GM19468 (cell line): Measurements from ENCODE around the gene EEPD1.
A peak's percentile ranks its signal among the peaks of the same experiment; 100 is the strongest.

Experiments used
- ATAC-seq: cut with Tn5 transposase; IDR thresholded peaks from one replicate; pipeline ENCODE4 v1.9.1; 2021; ENCODE audit warnings: mild to moderate bottlenecking, moderate library complexity, moderate number of reproducible peaks; ENCODE audit not compliant: unreplicated experiment; ENCODE audit errors: extremely low read depth

The EEPD1 gene

DNA sequence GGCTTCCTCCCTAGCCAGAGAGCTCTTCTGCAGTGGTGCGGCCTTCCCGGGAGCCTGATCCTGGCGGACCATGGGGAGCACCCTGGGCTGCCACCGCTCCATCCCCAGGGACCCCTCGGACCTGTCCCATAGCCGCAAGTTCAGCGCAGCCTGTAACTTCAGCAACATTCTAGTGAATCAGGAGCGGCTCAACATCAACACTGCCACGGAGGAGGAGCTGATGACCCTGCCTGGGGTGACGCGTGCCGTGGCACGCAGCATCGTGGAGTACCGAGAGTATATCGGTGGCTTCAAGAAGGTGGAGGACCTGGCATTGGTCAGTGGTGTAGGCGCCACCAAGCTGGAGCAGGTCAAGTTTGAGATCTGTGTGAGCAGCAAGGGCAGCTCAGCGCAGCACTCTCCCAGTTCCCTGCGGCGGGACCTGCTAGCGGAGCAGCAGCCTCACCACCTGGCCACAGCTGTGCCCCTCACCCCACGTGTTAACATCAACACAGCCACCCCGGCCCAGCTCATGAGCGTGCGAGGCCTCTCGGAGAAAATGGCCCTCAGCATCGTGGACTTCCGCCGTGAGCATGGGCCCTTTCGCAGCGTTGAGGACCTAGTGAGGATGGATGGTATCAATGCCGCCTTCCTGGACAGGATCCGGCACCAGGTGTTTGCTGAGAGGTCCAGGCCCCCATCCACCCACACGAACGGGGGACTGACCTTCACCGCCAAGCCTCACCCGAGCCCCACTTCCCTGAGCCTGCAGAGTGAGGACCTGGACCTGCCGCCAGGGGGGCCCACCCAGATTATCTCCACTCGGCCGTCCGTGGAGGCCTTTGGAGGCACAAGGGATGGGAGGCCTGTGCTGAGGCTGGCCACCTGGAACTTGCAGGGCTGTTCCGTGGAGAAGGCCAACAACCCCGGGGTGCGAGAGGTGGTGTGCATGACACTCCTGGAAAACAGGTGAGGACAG, 1.5 kb downstream of the EEPD1 start:
- ATAC-seq: no peak

- ATAC-seq: no peak
Measured at GRCh38 chr7:36155811-36156361, 2.8 kb downstream of the EEPD1 start.

- no peak for ATAC-seq
Measured at GRCh38 chr7:36157527-36158320, 4.7 kb downstream of the EEPD1 start.

DNA sequence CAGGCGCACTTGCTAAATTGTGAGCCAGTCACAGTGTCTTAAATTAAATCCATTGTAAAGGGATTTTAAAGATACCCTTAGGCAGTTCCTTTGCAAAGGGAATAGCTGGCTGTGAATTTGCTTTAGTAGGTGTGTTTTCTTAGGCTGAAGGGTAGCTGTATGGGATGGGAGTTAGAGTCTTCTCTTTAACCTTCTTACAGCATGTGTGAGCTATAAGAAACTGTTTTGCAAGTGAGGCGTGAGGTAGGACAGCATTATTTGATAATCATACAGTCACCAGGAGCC, 5.2 kb downstream of the EEPD1 start:
- ATAC-seq: no peak

- ATAC-seq: no peak
Measured at GRCh38 chr7:36159618-36160017, 6.6 kb downstream of the EEPD1 start.

GRCh38 chr7:36160313-36160712, 7.3 kb downstream of the EEPD1 start:
- ATAC-seq: no peak

DNA sequence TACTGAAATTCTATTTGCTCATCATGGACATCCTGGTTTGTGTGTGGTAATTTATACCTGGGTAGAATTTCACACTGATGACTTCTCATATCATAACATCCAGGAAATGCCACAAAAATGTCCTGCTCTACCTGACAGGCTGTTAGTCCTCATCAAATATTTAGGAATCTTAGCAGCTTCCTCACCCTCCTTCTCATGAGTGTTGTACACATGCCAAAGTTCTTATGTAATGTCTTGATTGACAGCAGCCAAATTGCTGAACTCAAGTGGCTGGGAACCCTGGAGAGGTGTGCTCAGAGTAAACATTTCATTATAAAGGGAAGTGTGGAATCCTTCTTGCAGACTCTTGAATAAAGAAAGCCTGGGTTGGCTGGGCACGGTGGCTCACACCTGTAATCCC, 8.9 kb downstream of the EEPD1 start:
- no peak for ATAC-seq

GRCh38 chr7:36165059-36165458, 12.0 kb downstream of the EEPD1 start:
- ATAC-seq: no peak

DNA sequence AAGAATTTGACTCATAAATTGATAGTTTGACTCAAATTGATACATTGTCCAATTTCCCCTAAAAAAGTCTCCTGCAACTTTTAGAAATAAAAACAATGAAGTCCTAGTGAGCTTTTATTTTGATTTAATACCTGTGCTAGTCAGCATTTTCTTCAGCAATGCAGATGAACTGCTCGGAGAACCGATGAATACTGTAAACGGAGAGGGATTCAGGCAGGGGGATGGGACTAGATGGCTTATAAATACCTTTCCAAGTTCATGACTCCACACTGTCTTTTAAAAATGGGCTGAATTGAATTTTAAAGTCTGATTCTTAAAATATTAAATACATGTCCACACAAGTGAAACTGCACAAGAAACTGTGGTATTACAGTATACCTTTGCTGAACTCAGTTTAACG, 12.7 kb downstream of the EEPD1 start:
- ATAC-seq: no peak

- ATAC-seq: no peak
Measured at GRCh38 chr7:36167403-36168050, 14.5 kb downstream of the EEPD1 start.

DNA sequence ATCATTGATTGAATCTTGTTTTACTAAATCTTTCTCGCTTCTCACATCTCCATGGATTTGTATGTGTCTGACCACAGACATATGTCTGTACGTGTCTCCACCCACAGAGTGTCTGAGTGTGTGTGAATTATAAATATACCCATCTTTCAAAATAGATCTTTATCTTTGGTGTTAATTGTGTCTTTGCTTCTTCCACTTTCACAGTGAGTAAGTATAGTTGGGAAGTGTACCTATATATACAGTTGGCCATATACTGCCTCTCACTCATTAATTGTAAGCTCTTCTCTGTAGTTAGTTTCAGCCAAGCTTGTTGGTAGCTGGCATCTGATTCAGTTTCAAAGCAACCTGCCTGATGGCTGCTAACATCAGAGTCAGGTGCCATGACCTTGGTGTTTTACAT, 18.4 kb downstream of the EEPD1 start:
- peak; percentile 25 for ATAC-seq

GRCh38 chr7:36175886-36176285, 22.8 kb downstream of the EEPD1 start:
- ATAC-seq: no peak

- no peak for ATAC-seq
Measured at GRCh38 chr7:36176697-36177096, 23.6 kb downstream of the EEPD1 start.

GRCh38 chr7:36180121-36180520, 27.1 kb downstream of the EEPD1 start:
- no peak for ATAC-seq

DNA sequence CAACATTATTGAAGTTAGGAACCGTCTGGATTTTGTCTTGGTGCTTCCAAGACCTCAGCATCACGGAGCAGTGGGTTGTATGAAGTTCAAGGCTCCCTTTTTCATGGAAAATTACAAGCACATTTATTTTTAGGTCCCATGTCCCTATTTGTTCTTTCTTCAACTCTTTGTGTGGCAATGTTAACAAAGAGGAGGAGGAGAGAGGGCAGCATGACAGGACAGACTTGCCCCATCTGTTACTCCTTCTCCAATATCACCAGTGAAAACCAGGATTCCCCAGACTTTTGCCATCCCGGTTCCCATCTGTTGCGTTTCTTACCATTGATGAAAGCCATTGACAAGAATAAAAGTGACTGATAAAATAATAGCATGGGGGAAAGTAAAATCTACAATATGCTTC, 28.6 kb downstream of the EEPD1 start:
- ATAC-seq: no peak

- no peak for ATAC-seq
Measured at GRCh38 chr7:36182854-36183604, 30.0 kb downstream of the EEPD1 start.

DNA sequence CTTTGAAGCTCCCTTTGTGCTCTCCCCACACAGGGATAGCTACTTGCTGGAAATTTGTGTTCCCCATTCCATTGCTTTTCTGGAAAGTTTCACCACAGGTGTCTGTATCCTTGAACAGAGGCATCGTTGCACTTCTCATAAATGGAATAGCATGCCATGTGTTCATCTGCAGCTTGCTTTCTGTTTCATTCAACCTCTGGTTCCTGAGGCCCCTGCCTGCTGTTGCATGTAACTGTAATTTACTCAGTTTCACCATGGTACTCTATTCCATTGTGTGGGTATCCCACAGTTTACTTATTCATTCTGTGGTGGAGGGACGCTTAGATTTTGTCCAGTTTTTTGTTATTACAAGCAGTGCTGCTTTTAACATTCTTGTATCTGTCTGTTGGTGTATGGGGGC, 32.0 kb downstream of the EEPD1 start:
- ATAC-seq: no peak

GRCh38 chr7:36185756-36186155, 32.7 kb downstream of the EEPD1 start:
- no peak for ATAC-seq

DNA sequence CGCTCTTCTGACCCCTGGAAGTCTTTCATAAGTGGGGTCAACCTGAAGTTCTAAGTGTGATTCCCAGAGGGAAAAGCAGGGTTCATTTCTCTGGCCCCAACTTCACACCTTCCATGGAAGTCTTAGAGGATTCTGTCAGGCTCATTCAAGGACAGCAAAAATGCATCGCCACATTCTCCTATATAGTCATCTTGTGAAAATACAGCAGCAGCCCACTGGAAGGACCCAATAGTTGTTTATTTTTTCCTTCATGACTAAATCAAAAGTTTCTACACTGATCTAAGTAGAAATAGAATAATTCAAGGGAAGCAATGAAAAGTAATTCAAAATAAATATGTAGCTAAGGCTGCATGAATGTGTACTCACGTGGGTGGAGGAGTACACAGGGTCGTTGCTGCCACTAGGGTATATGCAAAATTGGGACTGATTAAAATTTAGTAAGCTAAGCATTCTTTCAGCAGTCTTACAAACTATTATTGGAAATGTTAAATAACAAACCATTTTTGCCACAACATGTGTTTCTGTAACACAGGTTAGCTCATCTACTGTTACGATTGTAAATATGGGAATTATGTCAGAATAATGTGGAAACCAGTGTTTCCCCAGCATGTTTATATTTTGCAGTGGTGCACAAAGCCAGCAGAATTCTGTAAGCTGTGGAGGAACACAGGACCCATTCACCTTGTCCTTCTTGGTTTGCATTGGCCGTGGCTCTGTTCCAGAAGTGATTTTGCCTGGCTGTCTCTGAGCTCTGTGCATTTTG, 33.5 kb downstream of the EEPD1 start:
- ATAC-seq: no peak
